OCI-LY3 (cell line): ENCODE results near the gene CAMKK1.

Source experiments
- CTCF ChIP-seq: fragments of 200-600, 300-600 bp; sonication (generic); IDR thresholded peaks from 2 replicates; pipeline ENCODE4 v1.5.1; 2014; ENCODE audit warnings: antibody characterized with exemption, low read length, low read depth
- EZH2phosphoT487 ChIP-seq: fragments of 200-600 bp; shearing (Covaris generic); IDR thresholded peaks from 2 replicates; pipeline ENCODE4 v1.6.1; 2018; ENCODE audit warnings: antibody characterized with exemption, mixed run types, low read depth

DNA sequence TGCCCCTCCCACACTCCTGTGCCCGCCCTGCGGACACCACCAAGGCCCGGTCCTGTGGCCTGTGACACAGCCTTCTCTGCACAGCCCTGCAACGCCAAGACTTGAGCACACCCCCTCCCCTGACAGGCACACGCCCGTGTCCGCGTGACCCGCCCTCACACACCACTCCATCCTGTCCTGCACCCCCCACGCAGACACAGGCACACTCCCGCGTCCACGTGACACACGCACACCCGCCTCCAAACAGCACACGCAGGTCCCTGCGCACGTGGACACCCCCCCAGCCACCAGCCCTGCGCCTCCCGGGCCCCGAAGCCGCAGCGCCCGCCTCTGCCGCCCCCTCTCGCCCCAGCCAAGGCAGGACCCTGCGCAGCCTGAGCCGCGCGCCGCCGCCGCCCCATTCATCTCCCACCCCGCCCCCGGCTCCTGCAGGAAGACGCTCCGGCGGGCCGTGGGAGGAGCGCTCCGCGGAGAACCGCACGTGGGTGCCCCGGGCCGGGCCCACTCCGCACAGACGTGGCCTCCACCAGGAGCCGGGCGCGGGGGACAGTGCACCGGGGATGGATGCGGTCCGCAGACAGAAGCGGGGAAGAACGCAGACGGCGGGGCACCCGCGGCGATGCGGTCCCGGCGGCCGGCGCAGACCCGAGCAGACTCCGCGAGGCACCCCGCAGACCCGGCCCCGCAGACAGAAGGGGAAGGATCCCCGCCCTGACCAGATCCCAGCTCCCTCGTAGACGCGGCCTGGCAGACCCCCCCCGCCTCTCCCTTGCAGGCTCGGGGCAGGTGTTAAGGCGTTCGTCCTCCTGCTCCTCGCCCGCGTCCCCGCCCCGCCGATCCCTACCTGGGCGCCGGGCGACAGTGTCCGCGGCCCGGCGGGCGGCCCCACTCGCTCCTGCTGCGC is 506 bp downstream of the CAMKK1 start:
- TF ChIP-seq CTCF (no peak), EZH2phosphoT487 (no peak)
